NCI-H1417 (cell line): ENCODE data around the gene PLA2G10.
"Not testable (repeated sequence)": the region's sequence is repeated elsewhere in the genome, so short reads cannot be mapped to it uniquely, and the experiment has no call there.

Source experiments
- DNase-seq, 3 experiments: peaks; one replicate each; lab custom pipeline; 2025; lab: John Stamatoyannopoulos, UW

The PLA2G10 gene

GRCh38 chr16:14694129-14694528, at the start of gene PLA2G10:
PLA2G10 (minus strand) TSS chr16:14694308; CDS start chr16:14694229, 79 bp downstream.
- not testable (repeated sequence) for DNase-seq

- not testable (repeated sequence) for DNase-seq
Measured at GRCh38 chr16:14742273-14743128, 48.4 kb upstream of the PLA2G10 start, which contains the start of gene NPIPA2. NPIPA2 (plus strand) TSS chr16:14742533; CDS start chr16:14748066, 5,533 bp downstream.

GRCh38 chr16:14741794-14742193, 47.7 kb upstream of the PLA2G10 start:
- not testable (repeated sequence) for DNase-seq

GRCh38 chr16:14740832-14741385, 46.8 kb upstream of the PLA2G10 start:
- DNase-seq: not testable (repeated sequence)

- DNase-seq: not testable (repeated sequence)
Measured at GRCh38 chr16:14733233-14733632, 39.1 kb upstream of the PLA2G10 start.

GRCh38 chr16:14703156-14704011, 9.3 kb upstream of the PLA2G10 start, which contains the start of gene NPIPA3:
NPIPA3 (plus strand) TSS chr16:14703411; CDS start chr16:14708944, 5,533 bp downstream.
- not testable (repeated sequence) for DNase-seq

GRCh38 chr16:14702672-14703071, 8.6 kb upstream of the PLA2G10 start:
- not testable (repeated sequence) for DNase-seq

GRCh38 chr16:14701859-14702258, 7.8 kb upstream of the PLA2G10 start:
- DNase-seq: not testable (repeated sequence)

GRCh38 chr16:14685870-14686793, 8.0 kb downstream of the PLA2G10 start:
- not testable (repeated sequence) for DNase-seq

- DNase-seq: no peak
Measured at GRCh38 chr16:14682121-14682520, 12.0 kb downstream of the PLA2G10 start.

- no peak for DNase-seq
Measured at GRCh38 chr16:14681115-14681514, 13.0 kb downstream of the PLA2G10 start.

GRCh38 chr16:14680396-14680795, 13.7 kb downstream of the PLA2G10 start:
- not testable (repeated sequence) for DNase-seq

- no peak for DNase-seq
Measured at GRCh38 chr16:14678748-14679497, 15.2 kb downstream of the PLA2G10 start.

GRCh38 chr16:14677627-14678026, 16.5 kb downstream of the PLA2G10 start:
- no peak for DNase-seq

GRCh38 chr16:14676633-14677032, 17.5 kb downstream of the PLA2G10 start:
- no peak for DNase-seq

- peak in 1 of 3 experiments; percentile 11 for DNase-seq
Measured at GRCh38 chr16:14672403-14672971, 21.6 kb downstream of the PLA2G10 start.

GRCh38 chr16:14669776-14670175, 24.3 kb downstream of the PLA2G10 start:
- peak in 1 of 3 experiments; percentile 6 for DNase-seq

GRCh38 chr16:14668556-14669223, 25.4 kb downstream of the PLA2G10 start:
- no peak for DNase-seq
